Pulmonary artery endothelial cell (primary cell): ENCODE measurements around the gene MPZL1. TPM values are rescaled to one million over a fixed set of nuclear protein-coding genes. Genes with fewer than 3 reads are reported as not detected.

ENCODE experiments used
- DNase-seq: peaks from one replicate; pipeline ENCODE4 v3.0.0-alpha.2; 2011; ENCODE audit warnings: low read depth, low spot score
- total RNA-seq: library from RNA; depleted of rRNA; stranded (reverse); fragments of >200 nt; gene quantifications from 2 replicates; pipeline ENCODE4 v1.2.3, GENCODE V29; 2014

MPZL1 gene
- total RNA-seq, 1 donor from 2014 or later = 93.7 TPM

DNA sequence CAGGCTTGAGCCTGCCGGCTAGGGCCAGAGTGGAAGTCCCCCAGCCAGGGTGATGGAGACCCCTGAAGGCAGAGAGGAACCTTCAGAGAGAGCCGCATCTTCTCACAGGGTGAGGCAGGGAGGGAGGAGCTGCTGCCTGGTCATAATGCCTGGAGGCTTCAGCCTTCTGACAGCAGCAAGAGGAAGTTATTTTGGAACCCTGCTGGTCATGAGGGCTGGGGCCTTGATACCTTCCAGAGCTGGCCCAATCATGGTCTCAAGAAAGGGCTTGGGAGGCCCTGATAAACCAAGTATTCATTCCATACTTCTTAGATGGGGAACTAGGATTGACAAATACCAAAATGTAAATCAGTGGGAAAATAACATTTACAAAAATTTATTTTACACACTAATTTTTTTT lies 26.6 kb upstream of the MPZL1 start:
- no peak for DNase-seq

DNA sequence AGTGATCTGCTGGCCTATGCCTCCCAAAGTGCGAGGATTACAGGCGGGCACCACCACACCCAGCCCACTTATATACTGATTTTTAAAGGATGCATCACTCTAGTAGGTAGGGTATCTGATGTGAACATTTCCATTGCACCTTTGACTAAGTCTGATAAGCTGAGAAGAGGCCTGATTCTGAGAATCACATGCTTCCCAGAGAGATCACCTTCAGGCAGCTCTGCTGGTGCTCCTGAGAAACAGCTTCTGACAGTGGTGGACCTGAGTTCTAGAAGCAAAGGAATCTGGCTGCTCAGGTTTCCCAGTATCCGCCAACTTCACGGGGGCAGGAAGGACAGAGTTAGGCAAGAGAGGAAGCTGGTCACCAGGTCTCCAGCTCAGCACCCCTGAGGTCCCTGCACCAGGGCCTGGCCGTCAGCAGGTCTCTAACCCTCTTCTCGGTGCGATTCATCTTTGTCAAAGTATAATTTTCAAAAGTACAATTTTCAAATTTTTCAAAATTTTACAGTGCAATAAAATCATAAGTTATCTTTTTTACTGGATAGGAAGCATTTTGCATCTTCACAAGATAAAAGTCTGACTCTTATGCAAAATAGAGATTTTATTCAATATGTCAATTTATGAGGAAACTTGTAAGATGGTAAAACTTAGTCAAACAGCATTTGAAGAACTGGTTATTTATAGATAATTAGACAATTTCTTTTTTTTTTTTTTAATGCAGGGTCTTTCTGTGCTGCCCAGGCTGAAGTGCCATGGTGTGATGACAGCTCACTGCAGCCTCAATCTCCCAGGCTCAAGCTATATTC lies 25.8 kb upstream of the MPZL1 start:
- DNase-seq = no peak

DNA sequence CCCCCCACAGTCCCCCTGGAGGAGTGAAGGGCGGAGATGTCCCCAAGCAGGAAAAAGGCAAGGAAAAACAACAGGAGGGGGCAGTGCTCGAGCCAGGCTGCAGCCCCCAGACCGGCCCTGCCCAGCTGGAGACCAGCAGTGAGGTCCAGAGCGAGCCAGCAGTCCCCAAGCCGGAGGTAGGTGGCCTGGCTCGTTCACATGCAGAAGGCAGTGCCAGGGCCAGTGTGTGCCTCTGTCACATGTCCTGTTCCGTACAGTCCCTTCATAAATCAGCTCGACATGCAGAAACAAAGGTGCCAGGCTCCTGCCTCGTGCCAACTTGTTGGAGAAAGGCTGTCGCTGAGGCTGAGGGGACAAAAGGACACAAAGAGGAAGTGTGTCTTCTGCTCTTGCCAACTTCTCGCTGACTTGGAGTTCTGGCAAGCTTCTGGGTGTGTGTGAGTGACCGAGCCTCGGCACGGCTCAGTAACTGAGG lies 24.1 kb upstream of the MPZL1 start:
- no peak for DNase-seq

DNA sequence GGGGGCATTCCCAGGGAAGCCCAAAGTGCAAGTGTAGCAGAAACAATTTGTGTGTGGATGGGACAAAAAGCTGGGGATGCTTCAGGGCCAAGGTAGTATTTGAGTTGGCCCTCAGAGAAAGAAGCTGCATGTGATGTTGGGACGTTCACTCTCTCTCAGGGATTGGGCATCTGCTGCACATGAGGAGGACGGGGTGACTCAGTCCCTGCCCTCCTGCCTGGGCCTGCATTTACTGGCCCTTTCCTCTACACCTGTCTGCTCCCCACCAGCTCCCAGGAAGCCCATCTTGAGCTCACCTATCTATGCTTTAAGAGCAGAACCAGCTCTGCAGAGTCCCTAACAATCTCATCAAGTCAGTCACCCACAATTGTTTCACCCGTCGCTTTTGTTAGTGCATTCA lies 23.5 kb upstream of the MPZL1 start:
- DNase-seq = no peak

DNA sequence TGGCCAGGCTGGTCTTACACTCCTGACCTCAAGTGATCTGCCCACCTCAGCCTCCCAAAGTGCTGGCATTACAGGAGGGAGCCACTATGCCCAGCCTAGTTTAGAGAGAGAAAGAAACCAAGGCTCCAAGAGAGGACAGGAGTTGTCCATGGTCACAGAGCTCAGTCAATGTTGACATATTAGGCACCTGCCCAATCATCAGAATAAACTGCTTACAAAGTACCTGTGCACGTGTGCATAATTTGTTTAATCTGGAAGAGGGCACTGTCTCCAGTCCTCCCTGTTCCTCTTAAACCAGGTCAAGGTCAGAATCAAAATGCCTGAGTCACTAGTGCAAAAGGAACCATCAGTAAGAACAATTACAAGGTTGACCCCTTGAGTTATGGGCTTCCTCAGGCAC lies 20.3 kb upstream of the MPZL1 start:
- no peak for DNase-seq

DNA sequence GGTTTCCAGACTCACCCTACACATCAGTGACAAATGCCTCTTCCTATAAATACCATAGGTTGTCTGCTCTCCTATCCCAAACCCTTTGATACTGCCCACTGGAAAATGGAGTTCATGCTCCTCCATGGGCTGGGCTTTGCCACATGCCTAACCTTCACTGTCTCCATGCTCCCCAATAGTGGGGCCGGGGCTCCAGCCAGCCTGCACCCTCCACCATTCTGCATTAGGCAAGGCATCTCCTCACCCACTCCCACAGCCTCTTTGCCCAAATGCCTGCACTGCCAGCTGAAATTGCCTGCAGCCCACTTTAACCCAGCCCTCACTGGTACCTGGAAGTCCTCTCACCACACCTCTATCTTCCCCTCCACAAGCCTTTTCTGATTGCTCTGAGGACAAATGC lies 18.2 kb upstream of the MPZL1 start:
- no peak for DNase-seq

DNA sequence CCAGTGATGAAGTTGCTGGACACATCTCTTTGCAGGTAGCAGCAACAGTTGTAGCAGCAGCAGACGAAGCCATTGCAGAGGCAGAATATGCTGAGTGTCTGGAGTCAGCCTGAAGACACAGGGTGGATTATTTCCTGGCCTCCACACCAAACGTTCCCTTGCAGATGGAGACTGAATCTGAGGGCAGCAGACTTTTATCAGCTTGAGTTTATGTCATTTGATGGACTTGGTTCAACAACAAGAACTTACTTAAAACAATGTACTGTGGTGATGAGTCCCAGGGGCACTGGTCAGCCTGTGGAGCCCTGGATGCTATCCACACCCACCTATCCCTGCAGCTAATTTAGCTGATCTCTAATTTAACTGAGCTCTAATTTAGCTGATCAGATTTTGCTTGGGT lies 17.1 kb upstream of the MPZL1 start:
- no peak for DNase-seq

DNA sequence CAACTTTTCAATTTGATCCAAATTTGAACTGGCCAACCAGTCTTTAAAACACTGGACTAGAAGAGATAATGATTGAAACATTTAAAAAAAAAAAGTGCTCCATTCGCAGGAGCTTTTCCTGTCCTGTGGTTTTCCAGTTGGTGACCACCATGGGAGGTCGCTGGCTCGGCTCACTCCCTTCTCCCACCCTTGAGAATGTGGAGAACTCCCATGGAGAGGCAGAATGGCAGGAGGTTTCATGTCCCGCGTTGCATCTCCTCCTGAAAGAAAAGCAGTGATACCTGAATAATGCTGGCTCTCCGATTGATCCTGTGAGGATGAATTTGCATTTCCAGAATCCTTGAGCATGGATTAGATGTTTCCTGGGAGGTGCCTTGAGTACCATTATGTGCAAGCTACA lies 16.5 kb upstream of the MPZL1 start:
- no peak for DNase-seq

DNA sequence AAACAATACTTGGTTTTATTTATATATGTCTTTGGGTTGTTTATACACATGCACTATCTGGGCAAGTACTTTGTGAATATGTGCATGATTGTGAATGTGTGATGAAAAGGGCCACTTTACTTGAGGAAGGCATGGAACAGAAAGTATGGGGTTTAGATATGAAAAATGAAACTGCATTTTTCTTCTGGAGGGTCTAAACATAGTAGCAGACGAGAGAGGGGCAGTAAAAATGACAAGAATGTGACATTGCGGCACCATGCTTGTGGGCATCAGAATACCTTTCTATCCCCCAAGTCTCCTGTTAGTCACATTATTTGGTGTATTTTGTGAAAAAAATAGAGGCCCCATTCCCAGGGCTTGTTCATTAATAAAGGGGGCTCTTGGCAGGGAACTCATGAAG lies 15.4 kb upstream of the MPZL1 start:
- DNase-seq = no peak

DNA sequence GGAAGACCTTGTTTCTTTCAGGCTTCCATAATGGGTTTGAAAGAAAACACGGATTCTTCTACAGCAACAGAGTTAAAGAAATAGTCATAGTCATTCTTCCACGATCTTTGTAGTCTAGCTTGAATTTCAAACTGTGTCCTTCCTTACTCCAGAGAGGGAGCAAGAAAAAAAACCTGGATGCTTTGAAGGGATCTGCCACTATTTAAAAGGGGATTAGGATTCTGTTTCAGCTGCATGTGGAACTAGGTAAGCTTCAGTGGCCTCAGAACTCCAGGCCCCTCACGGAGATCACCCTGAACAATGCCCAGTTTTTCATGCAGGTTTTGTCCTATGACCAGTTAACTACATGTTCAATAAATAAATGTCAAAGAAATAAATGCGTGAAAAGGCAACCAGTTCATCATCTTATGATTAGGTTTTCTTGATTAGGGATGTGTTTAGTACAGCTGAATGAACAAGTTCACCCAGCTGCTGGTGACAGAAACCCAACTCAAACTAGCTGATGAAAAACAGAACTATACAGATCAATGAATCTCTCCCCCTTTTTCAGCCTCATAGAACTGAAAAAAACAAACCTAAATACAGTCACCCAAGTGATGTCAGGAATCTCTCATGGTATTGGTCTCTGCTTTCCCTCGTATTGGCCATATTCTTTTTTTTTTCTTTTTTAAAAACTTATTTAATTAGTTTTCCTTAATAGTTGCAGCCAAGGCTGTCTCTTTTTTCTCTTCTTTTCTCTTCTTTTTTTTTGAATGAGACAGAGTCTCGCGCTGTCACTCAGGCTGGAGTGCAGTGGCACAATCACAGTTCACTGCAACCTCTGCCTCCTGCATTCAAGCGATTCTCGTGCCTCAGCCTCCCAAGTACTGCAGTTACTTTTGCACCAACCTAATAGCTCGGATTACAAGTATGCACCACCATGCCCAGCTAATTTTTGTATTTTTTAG lies 14.6 kb upstream of the MPZL1 start:
- no peak for DNase-seq

DNA sequence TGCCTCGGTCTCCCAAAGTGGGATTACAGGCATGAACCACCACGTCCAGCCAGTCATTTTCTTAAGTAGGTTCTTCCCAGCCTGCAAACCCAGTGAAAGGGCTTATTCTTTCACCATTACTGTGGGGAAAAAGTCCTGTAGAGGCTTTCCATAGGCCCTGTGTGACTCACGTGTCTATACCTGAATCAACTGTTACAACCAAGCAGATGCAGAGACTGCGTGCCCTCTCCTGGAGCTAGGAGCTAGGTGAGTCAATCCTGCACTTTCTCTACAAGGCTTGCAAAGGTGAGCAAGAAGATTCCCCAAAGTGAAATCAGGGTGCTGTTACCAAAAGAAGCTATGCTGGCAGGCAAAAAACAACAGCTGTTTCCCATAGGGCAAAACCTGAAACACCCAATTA lies 13.8 kb upstream of the MPZL1 start:
- DNase-seq = no peak

DNA sequence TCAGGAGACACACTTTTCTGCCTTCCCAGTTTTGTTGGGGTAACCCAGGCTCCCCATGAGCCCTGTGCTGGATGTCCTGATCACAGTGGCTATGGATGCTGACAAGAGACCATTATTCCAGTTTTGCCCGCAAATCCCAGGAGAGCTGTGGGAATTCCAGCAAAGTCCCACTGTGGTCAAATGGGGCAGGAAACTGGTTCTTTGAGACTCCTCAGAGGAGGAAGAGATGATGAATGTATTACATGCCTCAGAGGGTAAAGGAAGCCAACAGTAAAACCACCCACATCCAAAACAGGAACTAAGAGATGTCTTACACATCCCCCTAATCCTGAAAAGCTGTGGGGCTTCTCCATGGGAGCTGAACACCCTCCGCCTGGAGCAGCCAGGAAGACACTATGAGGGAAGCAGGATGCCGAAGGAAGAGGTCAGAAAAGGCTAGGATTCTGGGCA lies 12.8 kb upstream of the MPZL1 start:
- no peak for DNase-seq

DNA sequence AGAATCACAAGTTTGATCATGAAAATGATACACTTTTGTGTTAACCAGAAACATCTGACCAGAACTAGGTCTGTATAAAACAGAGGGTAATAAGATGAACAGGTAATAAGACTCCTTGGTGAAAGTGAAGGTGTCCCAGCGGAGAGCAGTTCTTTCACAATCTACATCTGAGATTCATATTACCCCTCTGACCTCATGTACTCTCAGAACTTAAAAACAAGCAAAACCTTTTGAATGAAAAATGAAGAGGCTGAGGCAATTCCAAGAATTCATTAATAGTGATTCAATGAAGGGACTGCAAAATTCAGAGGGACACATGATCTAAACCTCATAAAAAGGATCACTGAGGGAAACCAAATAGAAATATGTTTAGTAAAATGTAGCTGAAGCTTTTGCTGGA lies 10.9 kb upstream of the MPZL1 start:
- DNase-seq = no peak

DNA sequence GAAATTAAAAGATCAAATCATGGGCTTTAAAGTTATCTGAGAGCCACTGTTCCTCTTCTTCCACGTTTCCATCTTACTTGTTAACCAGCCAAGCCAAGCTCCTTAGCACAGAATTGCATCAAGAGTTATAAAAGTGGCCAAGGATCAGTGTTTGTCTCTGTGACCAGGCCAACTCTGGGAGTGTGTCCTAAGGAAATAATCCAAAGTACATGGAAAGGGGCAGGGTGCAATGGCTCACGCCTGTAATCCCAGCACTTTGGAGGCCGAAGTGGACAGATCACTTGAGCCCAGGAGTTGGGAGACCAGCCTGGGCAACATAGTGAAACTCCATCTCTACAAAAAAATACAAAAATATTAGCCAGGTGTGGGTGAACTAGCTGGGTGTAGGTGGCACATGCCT lies 10.0 kb upstream of the MPZL1 start:
- DNase-seq = no peak

DNA sequence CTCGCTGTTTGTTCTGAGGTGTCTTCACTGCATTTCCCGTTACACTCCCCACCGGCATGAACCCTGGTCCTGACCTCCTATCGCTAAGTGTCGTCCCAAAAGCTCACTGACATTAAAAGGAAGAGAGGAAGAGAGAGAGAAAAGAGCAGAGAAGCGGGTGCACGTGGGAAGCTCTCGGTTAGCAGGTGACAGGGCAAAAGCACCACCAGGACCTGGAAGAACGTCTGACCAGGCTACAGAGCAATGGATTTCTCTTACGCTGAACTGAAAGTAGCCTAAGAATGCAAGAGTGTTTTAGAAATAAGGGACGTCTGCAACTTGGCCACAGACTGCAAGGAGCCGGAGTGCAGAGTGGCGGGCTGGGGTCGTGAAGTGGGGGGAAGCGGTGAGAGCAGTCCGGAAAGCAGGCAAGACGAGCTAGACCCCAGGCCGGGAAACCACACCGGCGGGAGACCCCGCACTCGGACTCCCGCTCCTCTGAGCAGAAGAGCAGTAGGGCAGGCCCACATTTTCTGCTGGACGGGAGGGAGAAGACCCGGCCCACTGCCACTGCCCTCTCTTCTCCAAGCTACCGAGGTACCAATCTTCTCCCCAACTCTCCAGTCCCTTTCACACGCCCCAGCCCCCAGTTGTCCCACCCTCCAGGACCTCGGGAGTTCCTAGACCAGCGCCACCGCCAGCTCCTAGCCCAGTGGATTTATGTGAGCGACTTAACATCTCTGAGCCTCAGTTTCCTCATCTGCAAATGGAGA lies 8.3 kb upstream of the MPZL1 start:
- no peak for DNase-seq

DNA sequence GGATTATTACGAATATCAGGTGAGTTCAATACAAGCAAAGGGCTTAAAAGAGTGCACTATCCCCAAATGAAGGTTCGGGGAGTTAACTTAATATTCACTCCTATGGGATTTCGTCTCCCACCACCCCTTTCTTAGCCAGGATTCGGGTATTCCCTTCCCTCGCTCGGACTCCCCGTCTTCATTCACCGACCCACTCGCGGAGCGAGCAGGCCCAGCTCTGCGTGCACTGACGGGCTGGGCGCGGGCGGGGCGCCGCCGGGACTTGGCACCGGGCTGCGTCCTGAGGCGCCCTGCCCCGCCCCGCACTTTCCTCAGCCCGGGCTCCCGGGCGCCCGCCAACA lies 7.7 kb upstream of the MPZL1 start:
- no peak for DNase-seq

DNA sequence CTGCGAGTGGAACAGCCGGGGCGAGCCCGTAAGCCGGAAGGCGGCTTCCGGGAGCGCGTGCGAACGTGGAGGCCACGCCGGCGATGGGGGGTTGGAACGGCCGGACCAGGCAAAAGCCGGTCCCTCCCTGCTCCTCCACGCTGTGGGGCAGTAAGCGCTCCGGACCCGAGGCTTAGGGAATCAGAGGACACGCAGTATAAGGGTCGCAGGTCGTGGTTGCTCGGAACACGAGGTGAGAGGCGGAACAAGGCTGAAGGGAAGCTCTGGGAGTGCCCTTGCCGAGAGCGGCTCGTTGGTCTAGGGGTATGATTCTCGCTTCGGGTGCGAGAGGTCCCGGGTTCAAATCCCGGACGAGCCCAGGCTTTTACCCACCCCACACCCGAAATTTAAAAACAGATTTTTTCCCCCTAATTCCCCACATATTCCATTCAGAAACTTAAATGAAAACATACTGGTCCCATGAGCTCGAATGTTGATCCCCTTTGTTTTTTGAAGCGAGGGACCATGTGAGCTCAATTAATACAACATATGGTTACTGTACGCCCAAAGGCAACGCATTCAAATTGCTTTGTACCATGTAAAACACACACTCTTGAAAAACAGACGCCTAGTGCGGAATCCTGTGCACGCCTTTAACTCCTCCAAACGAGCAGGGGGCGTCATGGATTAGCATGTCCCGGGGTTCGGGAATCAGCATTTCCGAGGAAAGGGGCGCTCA lies 7.2 kb upstream of the MPZL1 start:
- DNase-seq = peak; percentile 45

DNA sequence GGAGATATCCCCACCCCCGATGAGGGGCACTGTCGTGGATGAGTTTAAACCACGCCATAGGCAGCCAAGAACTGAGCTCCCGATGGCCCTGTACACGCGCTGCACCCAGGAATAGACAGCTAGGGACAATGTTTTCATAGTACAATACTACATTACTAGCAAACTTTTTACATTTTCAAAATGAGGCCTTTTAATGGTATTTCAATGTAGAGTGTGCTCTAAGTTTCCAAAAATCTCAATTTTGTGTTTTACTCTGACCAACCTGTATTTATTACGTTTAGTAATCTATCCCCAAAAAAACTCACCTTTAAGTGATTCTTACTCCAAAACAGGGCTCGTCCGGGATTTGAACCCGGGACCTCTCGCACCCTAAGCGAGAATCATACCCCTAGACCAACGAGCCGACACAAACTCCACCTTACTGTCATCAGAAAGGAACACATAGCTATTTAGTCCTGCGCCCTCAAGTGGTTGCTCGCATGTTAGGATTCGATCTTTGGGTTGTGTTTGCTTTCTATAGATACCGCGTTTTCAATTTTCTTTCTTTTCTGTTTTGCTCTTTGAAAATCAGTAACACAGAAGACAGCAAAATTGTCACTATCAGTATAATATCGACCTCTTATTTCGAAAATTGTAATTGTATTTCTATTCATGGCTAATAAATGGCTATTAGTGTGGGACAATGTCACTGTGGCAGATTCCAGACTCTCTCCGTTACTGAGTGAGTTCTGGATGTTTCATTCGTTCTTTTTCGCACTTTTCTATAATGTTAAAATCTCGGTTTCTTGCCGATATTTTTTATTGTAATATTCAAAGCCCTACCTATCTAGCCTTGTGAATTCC lies 6.4 kb upstream of the MPZL1 start:
- peak; percentile 74 for DNase-seq

DNA sequence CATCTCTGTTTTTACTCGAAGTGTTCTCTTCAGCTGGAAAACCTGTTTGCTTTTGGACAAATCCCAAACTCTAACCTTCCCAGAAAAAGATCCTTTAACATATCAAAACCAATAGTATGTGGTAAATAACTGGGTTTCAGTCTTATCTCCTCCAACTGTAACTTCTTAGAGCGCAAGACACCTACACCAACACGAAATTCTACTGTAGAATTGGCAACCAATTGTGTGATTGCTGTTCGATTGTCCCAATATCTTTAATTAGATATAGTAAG lies 5.8 kb upstream of the MPZL1 start:
- no peak for DNase-seq

DNA sequence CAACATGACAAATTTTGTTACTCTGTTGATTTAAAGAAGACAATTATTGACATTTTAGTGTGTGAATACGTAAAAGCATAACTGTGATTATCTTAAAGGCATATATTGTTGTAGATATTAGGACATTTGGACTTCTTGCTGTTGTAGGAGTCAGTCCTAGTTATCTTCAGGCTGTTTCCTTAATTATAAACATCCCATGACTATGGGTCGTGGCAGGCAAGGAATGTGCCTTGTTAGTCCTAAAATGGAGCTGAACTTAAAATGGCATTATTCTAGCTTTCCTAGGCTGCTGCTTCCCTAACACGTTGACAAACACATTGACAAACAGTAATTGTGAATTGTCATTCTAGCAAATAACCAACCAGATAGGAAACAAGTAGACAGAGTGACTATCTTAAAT lies 4.4 kb upstream of the MPZL1 start:
- DNase-seq = no peak
